Hepatocyte (in vitro differentiated cells): ENCODE data around the gene TRAPPC2. TPM values are rescaled to one million over a fixed set of nuclear protein-coding genes. Genes with fewer than 3 reads are reported as not detected.

Experiments used
- DNase-seq: peaks from one replicate; pipeline ENCODE4 v3.0.0-alpha.2; 2016; ENCODE audit warnings: low spot score
- H2AFZ ChIP-seq: fragments of 200-600 bp; sonication (generic); 2 replicates; pipeline ENCODE4 v1.6.0; 2016; ENCODE audit warnings: antibody characterized with exemption, mild to moderate bottlenecking
- H3K27ac ChIP-seq: fragments of 200-600 bp; sonication (generic); 2 replicates; pipeline ENCODE4 v1.5.1; 2016; ENCODE audit warnings: mild to moderate bottlenecking
- H3K27me3 ChIP-seq: fragments of 200-600 bp; sonication (generic); 2 replicates; pipeline ENCODE4 v1.6.1; 2016
- H3K36me3 ChIP-seq: fragments of 200-600 bp; sonication (generic); replicated peaks from 2 replicates; pipeline ENCODE4 v1.5.1; 2016; ENCODE audit warnings: low read depth; ENCODE audit not compliant: insufficient read depth
- H3K4me1 ChIP-seq: fragments of 200-600 bp; sonication (generic); 2 replicates; pipeline ENCODE4 v1.5.1; 2016; ENCODE audit warnings: mild to moderate bottlenecking, moderate library complexity; ENCODE audit not compliant: insufficient read depth
- H3K4me2 ChIP-seq: fragments of 200-600 bp; sonication (generic); 2 replicates; pipeline ENCODE4 v1.6.0; 2016
- H3K4me3 ChIP-seq: fragments of 200-600 bp; sonication (generic); 2 replicates; pipeline ENCODE4 v1.5.1; 2016; ENCODE audit warnings: mild to moderate bottlenecking
- H3K79me2 ChIP-seq: fragments of 200-600 bp; sonication (generic); 2 replicates; pipeline ENCODE4 v1.6.0; 2017; ENCODE audit warnings: mild to moderate bottlenecking
- H3K9me2 ChIP-seq: fragments of 200-600 bp; sonication (generic); replicated peaks from 2 replicates; pipeline ENCODE4 v1.6.0; 2017; ENCODE audit warnings: mild to moderate bottlenecking; ENCODE audit not compliant: insufficient read depth
- H3K9me3 ChIP-seq: fragments of 200-600 bp; sonication (generic); 2 replicates; pipeline ENCODE4 v1.5.1; 2016; ENCODE audit warnings: low read depth, mild to moderate bottlenecking
- H4K20me1 ChIP-seq: fragments of 200-600 bp; sonication (generic); 2 replicates; pipeline ENCODE4 v1.6.0; 2016; ENCODE audit warnings: mild to moderate bottlenecking; ENCODE audit not compliant: insufficient read depth, poor library complexity, severe bottlenecking
- CTCF ChIP-seq: fragments of 200-600 bp; sonication (generic); IDR thresholded peaks from 2 replicates; pipeline ENCODE4 v1.5.1; 2016; ENCODE audit warnings: antibody characterized with exemption, mild to moderate bottlenecking; ENCODE audit not compliant: poor library complexity
- EZH2 ChIP-seq: fragments of 200-600 bp; sonication (generic); IDR thresholded peaks from 2 replicates; pipeline ENCODE4 v1.6.1; 2016; ENCODE audit warnings: antibody characterized with exemption, mild to moderate bottlenecking, borderline replicate concordance
- EZH2phosphoT487 ChIP-seq: fragments of 200-600 bp; sonication (generic); IDR thresholded peaks from one replicate; pipeline ENCODE4 v1.6.1; 2018; ENCODE audit warnings: antibody characterized with exemption, mild to moderate bottlenecking, low read depth, moderate library complexity; ENCODE audit not compliant: unreplicated experiment, severe bottlenecking
- WGBS: methylation state at CpG from one replicate; pipeline ENCODE4 v1.1.6; 2016; ENCODE audit warnings: low lambda C conversion rate; ENCODE audit errors: missing lambda C conversion rate; 5-methylcytosine and 5-hydroxymethylcytosine counted together
- polyA plus RNA-seq: library from polyadenylated mRNA; unstranded; fragments of >200 nt; fragmentation: Nextera tagmentation; extraction: Ambion mirVana; gene quantifications from 2 replicates; pipeline ENCODE4 v1.2.1, GENCODE V29; 2016
- total RNA-seq: library from RNA; depleted of rRNA; stranded (reverse); fragments of >200 nt; gene quantifications from 2 replicates; pipeline ENCODE4 v1.2.3, GENCODE V29; 2014

TRAPPC2 gene
- total and polyA plus RNA-seq, 2 experiments from 2014 or later: 15.8 to 24.8 TPM

GRCh38 chrX:13754765-13755164 lies 20.3 kb upstream of the TRAPPC2 start:
- TF ChIP-seq CTCF (no peak), EZH2phosphoT487 (no peak), EZH2 (no peak)
- H3K36me3 ChIP-seq: no peaks in the 10 kb centered on the region
- 92% methylated on average over 1 of the region's 1 CpG for WGBS
- DNase-seq: no peak
- H2AFZ ChIP-seq: no peak overlapping the region
- no peaks in the 10 kb centered on the region for H3K9me3 ChIP-seq
- no peaks in the 10 kb centered on the region for H3K79me2 ChIP-seq
- H3K4me3 ChIP-seq: no peak overlapping the region
- H4K20me1 ChIP-seq: no peaks in the 10 kb centered on the region
- no peak overlapping the region for H3K4me2 ChIP-seq
- H3K27me3 ChIP-seq: no peaks in the 10 kb centered on the region
- no peak overlapping the region for H3K27ac ChIP-seq
- no peaks in the 10 kb centered on the region for H3K9me2 ChIP-seq
- H3K4me1 ChIP-seq: no peaks in the 10 kb centered on the region

DNA sequence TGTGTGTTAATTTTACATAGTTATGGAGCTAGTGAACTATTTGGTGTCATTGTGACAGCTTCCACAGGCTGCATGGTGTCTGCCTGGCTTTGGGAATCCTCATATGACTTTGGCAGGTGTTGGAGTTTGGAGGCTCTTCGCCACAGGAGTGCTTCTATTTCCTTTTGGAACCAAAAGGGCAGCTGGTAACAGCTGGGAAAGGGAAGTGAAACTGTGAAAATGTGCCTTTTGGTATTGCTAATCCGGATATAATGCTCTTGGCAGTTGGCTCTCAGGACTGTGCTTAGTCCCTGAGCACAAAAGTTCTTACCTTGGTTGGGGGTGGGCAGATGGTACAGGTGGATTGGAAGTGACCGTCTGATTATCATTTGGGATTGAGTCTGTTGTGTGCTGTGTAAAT lies 18.2 kb upstream of the TRAPPC2 start:
- Histone ChIP-seq H3K79me2 (no peaks in the 10 kb centered on the region), H4K20me1 (no peaks in the 10 kb centered on the region), H3K4me1 (no peaks in the 10 kb centered on the region), H3K27ac (no peak overlapping the region), H3K4me2 (no peak overlapping the region), H3K9me3 (no peaks in the 10 kb centered on the region), H2AFZ (no peak overlapping the region), H3K27me3 (no peaks in the 10 kb centered on the region), H3K4me3 (no peak overlapping the region), H3K9me2 (no peaks in the 10 kb centered on the region), H3K36me3 (no peaks in the 10 kb centered on the region)
- WGBS: 62% methylated on average over 3 of the region's 3 CpGs
- no peak for TF ChIP-seq EZH2
- no peak for TF ChIP-seq EZH2phosphoT487
- TF ChIP-seq CTCF: no peak
- no peak for DNase-seq

- H3K9me2 ChIP-seq: no peaks in the 10 kb centered on the region
- H3K27ac ChIP-seq: no peak overlapping the region
- 67% methylated on average over 3 of the region's 3 CpGs for WGBS
- H3K79me2 ChIP-seq: no peaks in the 10 kb centered on the region
- no peak overlapping the region for H3K4me3 ChIP-seq
- no peaks in the 10 kb centered on the region for H4K20me1 ChIP-seq
- H3K9me3 ChIP-seq: no peaks in the 10 kb centered on the region
- no peak for DNase-seq
- H3K4me2 ChIP-seq: no peak overlapping the region
- H2AFZ ChIP-seq: no peak overlapping the region
- no peak for TF ChIP-seq CTCF
- TF ChIP-seq EZH2phosphoT487: no peak
- TF ChIP-seq EZH2: no peak
- no peaks in the 10 kb centered on the region for H3K4me1 ChIP-seq
- no peaks in the 10 kb centered on the region for H3K27me3 ChIP-seq
- H3K36me3 ChIP-seq: no peaks in the 10 kb centered on the region
These were observed 17.7 kb upstream of the TRAPPC2 start for GRCh38 chrX:13752141-13752540.

DNA sequence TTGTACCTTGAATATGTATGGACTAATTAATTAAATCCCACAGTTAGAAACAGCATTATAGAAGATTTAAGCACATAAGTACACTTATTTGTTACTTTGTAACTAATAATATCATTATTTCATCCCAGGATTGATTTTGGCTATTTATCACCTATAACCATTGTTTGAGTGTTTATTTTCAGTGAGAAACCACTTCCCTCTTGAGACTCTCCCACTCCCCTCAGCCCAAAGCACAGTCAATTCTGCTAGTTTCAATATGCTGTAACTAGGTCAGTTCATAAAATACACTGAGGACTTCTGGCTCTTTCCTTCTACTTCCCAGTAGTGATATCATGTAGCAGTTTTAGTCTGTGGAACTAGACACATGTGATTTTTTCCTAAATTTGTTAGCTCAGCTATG lies 16.4 kb upstream of the TRAPPC2 start:
- Histone ChIP-seq H3K27ac (no peak overlapping the region), H3K4me1 (no peaks in the 10 kb centered on the region), H3K27me3 (no peaks in the 10 kb centered on the region), H3K4me3 (no peak overlapping the region), H3K79me2 (no peaks in the 10 kb centered on the region), H4K20me1 (no peaks in the 10 kb centered on the region), H3K36me3 (no peaks in the 10 kb centered on the region), H3K4me2 (no peak overlapping the region), H3K9me2 (no peaks in the 10 kb centered on the region), H3K9me3 (no peaks in the 10 kb centered on the region), H2AFZ (no peak overlapping the region)
- TF ChIP-seq EZH2 (no peak), CTCF (no peak), EZH2phosphoT487 (no peak)
- no peak for DNase-seq
